Astrocyte of the spinal cord (primary cell): ENCODE measurements around the gene CTNNB1.

ENCODE experiments used
- DNase-seq: peaks from one replicate; pipeline ENCODE4 v3.0.0; 2011; ENCODE audit warnings: low read depth, low spot score
- H3K4me3 ChIP-seq: 2 replicates; pipeline ENCODE4 v1.5.1; 2011; ENCODE audit warnings: low read depth, mild to moderate bottlenecking, low read length, moderate library complexity
- in situ Hi-C: cut with HindIII; loops from 2 replicates; pipeline ENCODE4 v1.10.0; 2017; ENCODE audit warnings: low sequenced_read_pairs
- TF ChIP-seq, protein P1 (sequence below): IDR thresholded peaks from 2 replicates; pipeline ENCODE4 v1.5.1; 2012; ENCODE audit warnings: low read depth, mild to moderate bottlenecking, low read length, inconsistent platforms

Gene CTNNB1

DNA sequence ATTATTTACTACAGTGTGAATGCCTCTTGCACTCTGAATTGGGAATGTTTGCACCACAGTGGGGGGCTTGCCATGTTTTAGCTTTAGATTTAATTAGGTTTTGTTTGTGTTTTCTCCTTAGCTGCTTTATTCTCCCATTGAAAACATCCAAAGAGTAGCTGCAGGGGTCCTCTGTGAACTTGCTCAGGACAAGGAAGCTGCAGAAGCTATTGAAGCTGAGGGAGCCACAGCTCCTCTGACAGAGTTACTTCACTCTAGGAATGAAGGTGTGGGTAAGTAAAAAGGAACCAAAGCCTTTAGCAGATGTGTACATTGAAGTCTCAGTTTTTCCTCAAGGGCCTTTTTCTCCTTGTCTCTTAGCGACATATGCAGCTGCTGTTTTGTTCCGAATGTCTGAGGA, 36.9 kb downstream of the CTNNB1 start:
- in situ Hi-C loops = loop anchor here (25.0 kb wide), 1 partner anchor 649 kb away; no protein-coding TSS in a partner anchor
- H3K4me3 ChIP-seq = no peak overlapping the region
- TF ChIP-seq, protein P1, sequence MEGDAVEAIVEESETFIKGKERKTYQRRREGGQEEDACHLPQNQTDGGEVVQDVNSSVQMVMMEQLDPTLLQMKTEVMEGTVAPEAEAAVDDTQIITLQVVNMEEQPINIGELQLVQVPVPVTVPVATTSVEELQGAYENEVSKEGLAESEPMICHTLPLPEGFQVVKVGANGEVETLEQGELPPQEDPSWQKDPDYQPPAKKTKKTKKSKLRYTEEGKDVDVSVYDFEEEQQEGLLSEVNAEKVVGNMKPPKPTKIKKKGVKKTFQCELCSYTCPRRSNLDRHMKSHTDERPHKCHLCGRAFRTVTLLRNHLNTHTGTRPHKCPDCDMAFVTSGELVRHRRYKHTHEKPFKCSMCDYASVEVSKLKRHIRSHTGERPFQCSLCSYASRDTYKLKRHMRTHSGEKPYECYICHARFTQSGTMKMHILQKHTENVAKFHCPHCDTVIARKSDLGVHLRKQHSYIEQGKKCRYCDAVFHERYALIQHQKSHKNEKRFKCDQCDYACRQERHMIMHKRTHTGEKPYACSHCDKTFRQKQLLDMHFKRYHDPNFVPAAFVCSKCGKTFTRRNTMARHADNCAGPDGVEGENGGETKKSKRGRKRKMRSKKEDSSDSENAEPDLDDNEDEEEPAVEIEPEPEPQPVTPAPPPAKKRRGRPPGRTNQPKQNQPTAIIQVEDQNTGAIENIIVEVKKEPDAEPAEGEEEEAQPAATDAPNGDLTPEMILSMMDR = no peak
- no peak for DNase-seq

DNA sequence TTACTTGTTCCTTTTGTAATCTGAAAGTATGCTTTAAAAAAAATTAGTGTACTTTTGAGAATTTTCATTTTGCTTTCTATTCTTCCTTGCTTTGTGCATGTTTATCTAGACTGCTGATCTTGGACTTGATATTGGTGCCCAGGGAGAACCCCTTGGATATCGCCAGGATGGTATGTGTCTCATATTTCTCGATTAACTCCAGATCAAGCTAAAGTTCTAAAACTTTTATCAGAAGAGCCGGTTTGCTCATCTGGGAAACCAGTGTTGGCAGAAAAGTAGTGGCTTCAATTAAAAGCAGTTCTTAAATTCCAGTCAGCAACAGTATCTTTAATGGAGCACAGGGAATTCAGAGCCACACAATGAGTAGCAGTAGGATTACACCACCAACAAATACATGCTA, 38.6 kb downstream of the CTNNB1 start:
- in situ Hi-C loops = loop anchor here (25.0 kb wide), 1 partner anchor 651 kb away; no protein-coding TSS in a partner anchor
- DNase-seq = no peak
- H3K4me3 ChIP-seq = no peak overlapping the region
- TF ChIP-seq, protein P1 = no peak

DNA sequence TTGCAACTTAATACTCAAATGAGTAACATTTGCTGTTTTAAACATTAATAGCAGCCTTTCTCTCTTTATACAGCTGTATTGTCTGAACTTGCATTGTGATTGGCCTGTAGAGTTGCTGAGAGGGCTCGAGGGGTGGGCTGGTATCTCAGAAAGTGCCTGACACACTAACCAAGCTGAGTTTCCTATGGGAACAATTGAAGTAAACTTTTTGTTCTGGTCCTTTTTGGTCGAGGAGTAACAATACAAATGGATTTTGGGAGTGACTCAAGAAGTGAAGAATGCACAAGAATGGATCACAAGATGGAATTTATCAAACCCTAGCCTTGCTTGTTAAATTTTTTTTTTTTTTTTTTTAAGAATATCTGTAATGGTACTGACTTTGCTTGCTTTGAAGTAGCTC, 40.3 kb downstream of the CTNNB1 start:
- in situ Hi-C loops = loop anchor here (25.0 kb wide), 1 partner anchor 652 kb away; no protein-coding TSS in a partner anchor
- DNase-seq = no peak
- TF ChIP-seq, protein P1 = no peak
- H3K4me3 ChIP-seq = no peak overlapping the region

DNA sequence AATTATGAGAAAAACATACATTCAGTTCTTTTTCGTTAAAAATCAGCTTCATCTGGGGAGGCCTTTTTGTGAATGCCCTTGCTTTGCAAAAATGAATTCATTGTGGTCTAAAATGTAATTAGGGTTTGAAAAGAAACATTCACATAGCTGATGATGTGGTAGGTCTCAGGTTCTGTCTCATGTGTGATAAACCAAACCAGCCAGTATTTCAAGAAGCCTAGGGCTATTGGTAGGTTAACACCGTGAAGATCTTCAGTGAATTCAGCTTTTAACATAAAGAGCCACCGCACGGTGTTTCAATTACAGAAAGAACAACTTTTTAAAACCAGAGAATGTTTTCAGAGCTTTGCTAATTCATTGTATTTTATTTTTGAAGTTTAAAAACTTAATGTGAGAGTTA, 41.9 kb downstream of the CTNNB1 start:
- no peak for DNase-seq
- TF ChIP-seq, protein P1 = no peak
- in situ Hi-C loops = loop anchor here (25.0 kb wide), 1 partner anchor 654 kb away; no protein-coding TSS in a partner anchor
- no peak overlapping the region for H3K4me3 ChIP-seq

DNA sequence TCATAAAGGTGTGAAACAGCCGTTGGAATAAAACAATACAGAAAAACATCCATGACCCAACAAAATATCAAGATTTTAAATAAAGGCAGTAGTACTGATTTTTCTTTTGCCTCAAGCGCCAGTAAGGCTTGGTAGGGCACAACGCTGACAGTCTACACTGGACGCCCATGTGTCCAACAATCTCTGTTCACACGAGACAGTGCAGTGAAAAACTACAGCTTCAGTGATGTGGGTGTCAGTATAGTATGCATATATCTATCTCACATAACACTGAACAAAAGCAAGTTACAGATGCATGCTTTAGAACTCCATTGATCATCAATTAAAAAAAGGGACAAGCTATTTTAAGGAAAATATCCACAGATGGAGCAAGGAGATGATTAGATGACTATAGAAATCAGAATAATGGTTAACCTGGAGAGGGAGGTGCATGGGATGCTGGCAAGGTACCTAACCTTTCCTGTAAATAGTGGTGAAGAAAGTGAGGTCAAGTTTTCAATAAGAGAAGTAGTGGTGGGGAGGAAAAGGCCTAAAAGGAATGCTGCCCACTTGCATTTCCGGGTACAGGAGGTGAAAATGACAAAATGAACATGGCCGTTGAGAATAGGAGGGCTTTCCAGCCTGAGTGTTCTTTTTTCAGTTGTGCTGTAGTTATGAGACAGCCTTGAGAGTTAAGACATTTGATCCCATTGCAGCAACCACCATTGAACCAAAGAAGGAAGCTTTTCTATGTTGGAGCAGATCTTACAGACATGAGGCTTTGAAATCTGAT, 42.7 kb downstream of the CTNNB1 start:
- TF ChIP-seq, protein P1 = no peak
- no peak for DNase-seq
- no peak overlapping the region for H3K4me3 ChIP-seq
- in situ Hi-C loops = loop anchor here (25.0 kb wide), 1 partner anchor 655 kb away; no protein-coding TSS in a partner anchor

DNA sequence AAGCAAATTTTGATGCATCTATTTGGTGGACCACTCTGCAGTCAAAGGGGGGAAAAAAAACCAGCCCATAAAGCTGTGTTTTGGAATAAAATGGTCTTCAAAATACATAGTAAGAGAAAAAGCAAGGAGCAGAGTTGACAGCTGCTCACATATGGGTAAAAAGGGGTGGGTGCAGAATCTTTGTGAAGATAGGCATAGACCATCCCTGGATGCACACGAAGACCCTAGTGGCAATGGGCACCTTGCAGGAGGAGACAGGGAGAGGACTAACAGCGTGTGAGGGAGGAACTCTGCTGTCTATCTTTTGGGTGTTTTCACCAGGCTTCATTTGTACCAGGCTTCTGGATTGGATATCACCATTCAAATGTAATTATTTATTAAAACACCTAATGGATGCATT, 43.9 kb downstream of the CTNNB1 start:
- H3K4me3 ChIP-seq = no peak overlapping the region
- no peak for DNase-seq
- in situ Hi-C loops = loop anchor here (25.0 kb wide), 1 partner anchor 656 kb away; no protein-coding TSS in a partner anchor
- TF ChIP-seq, protein P1 = no peak
